ENCODE measurements around the gene SMARCAD1. TPM values are rescaled to one million over a fixed set of nuclear protein-coding genes. Genes with fewer than 3 reads are reported as not detected.

The SMARCAD1 gene
- total RNA-seq, 1 donor: 38.7 TPM

DNA sequence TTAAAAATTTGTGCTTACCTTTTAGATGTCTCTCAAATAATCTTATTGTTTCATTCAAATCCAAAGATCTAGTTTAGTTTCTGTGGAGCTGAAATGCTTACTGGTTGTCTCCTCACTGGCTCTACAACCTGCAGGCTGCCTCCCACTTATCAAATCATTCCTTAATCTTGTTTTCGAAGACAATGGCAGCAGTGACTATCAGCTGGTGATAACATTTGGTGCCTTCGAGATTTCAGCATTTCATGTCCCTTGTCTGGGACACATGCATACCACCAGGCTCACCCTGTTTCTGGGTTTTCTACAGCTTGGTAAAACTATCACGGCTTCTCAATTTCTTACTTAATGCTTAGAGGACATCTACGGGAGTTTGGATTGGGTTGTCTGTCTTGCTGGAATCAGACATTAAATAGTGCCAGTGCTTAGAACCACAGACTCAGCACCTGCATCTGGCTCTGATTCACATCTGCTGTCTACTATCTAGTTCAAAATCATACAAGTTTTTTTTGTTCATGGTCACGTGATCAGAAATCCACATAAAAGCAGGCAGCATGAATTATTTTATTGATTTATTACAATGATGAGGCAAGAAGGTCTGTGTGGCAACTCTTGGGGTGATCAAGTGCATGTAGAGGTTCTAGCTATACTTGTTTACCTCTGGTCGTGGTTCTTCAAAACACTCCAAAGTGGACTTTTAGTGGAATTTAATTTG lies 32.0 kb upstream of the SMARCAD1 start:
- H3K4me3 ChIP-seq (ENCODE audit: insufficient read depth, low read length): no peak overlapping the region
- no peak overlapping the region for H3K4me2 ChIP-seq (ENCODE audit: insufficient read depth, low read length)
- H2AFZ ChIP-seq (ENCODE audit: low read length): no peak overlapping the region
- no peaks in the 10 kb centered on the region for H3K27me3 ChIP-seq (ENCODE audit: insufficient read depth, low read length)
- TF ChIP-seq, protein P1, sequence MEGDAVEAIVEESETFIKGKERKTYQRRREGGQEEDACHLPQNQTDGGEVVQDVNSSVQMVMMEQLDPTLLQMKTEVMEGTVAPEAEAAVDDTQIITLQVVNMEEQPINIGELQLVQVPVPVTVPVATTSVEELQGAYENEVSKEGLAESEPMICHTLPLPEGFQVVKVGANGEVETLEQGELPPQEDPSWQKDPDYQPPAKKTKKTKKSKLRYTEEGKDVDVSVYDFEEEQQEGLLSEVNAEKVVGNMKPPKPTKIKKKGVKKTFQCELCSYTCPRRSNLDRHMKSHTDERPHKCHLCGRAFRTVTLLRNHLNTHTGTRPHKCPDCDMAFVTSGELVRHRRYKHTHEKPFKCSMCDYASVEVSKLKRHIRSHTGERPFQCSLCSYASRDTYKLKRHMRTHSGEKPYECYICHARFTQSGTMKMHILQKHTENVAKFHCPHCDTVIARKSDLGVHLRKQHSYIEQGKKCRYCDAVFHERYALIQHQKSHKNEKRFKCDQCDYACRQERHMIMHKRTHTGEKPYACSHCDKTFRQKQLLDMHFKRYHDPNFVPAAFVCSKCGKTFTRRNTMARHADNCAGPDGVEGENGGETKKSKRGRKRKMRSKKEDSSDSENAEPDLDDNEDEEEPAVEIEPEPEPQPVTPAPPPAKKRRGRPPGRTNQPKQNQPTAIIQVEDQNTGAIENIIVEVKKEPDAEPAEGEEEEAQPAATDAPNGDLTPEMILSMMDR (IDR thresholded peaks at IDR 0.05; ENCODE audit: extremely low read depth, low read depth, low read length): no peak
- no peaks in the 10 kb centered on the region for H3K9me3 ChIP-seq (ENCODE audit: low read depth, low read length)
- H3K36me3 ChIP-seq (ENCODE audit: insufficient read depth, low read length): no peaks in the 10 kb centered on the region
- no peaks in the 10 kb centered on the region for H3K79me2 ChIP-seq (ENCODE audit: insufficient read depth, low read length)
- H3K4me1 ChIP-seq (ENCODE audit: insufficient read depth, low read length): no peaks in the 10 kb centered on the region
- H3K27ac ChIP-seq (ENCODE audit: low read depth, low read length): no peak overlapping the region
- DNase-seq (ENCODE audit: insufficient read length, low spot score, missing footprints): no peak
- no peaks in the 10 kb centered on the region for H4K20me1 ChIP-seq (ENCODE audit: insufficient read depth, low read length)

DNA sequence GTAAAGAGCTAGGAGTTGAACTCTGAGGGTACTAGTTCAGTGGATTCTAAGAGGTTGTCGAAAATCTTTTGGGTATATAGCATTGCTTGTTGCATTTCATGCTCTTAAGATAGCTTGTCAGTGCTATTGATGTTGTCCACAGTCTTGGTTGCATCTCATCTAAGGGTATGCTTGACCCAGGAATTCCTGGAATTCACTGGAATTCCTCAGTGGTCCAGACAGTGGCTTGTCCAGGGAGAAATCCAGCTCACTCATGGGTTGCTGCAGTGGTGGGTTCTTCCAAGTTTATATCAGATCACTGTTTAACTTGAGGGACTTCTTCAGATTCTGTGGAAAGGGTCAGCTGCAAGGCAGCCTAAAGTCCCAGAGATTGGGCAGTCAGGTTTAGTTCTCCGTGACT lies 29.8 kb upstream of the SMARCAD1 start:
- H3K36me3 ChIP-seq (ENCODE audit: insufficient read depth, low read length): no peaks in the 10 kb centered on the region
- TF ChIP-seq, protein P1 (IDR thresholded peaks at IDR 0.05; ENCODE audit: extremely low read depth, low read depth, low read length): no peak
- H3K79me2 ChIP-seq (ENCODE audit: insufficient read depth, low read length): no peaks in the 10 kb centered on the region
- H3K27me3 ChIP-seq (ENCODE audit: insufficient read depth, low read length): no peaks in the 10 kb centered on the region
- H2AFZ ChIP-seq (ENCODE audit: low read length): no peak overlapping the region
- H3K9me3 ChIP-seq (ENCODE audit: low read depth, low read length): no peaks in the 10 kb centered on the region
- no peaks in the 10 kb centered on the region for H4K20me1 ChIP-seq (ENCODE audit: insufficient read depth, low read length)
- no peak for DNase-seq (ENCODE audit: insufficient read length, low spot score, missing footprints)
- no peak overlapping the region for H3K4me2 ChIP-seq (ENCODE audit: insufficient read depth, low read length)
- no peak overlapping the region for H3K4me3 ChIP-seq (ENCODE audit: insufficient read depth, low read length)
- no peak overlapping the region for H3K27ac ChIP-seq (ENCODE audit: low read depth, low read length)
- no peaks in the 10 kb centered on the region for H3K4me1 ChIP-seq (ENCODE audit: insufficient read depth, low read length)

DNA sequence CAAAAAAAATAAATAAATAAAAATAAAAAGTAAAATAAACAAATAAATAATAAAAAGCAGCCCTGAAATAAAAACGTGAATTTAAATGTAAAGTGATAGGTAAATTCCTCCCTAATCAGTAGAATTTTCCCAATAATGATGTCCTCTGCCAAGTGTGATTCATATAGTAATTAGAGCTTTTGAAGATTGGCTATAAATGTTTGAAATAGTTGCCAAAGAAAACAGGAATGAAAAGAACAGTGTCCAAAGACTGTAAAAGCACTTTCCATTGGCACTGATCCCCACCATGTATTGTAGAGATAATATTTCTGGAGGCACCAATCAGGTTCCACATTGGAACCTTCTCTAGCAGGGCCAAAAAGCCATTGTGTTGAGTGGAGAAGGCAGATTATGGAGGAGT lies 25.9 kb upstream of the SMARCAD1 start:
- H3K4me3 ChIP-seq (ENCODE audit: insufficient read depth, low read length): no peak overlapping the region
- H3K27me3 ChIP-seq (ENCODE audit: insufficient read depth, low read length): no peaks in the 10 kb centered on the region
- H2AFZ ChIP-seq (ENCODE audit: low read length): no peak overlapping the region
- TF ChIP-seq, protein P1 (IDR thresholded peaks at IDR 0.05; ENCODE audit: extremely low read depth, low read depth, low read length): no peak
- H3K36me3 ChIP-seq (ENCODE audit: insufficient read depth, low read length): no peaks in the 10 kb centered on the region
- DNase-seq (ENCODE audit: insufficient read length, low spot score, missing footprints): no peak
- H3K9me3 ChIP-seq (ENCODE audit: low read depth, low read length): no peaks in the 10 kb centered on the region
- no peaks in the 10 kb centered on the region for H3K4me1 ChIP-seq (ENCODE audit: insufficient read depth, low read length)
- no peak overlapping the region for H3K4me2 ChIP-seq (ENCODE audit: insufficient read depth, low read length)
- H3K79me2 ChIP-seq (ENCODE audit: insufficient read depth, low read length): no peaks in the 10 kb centered on the region
- no peak overlapping the region for H3K27ac ChIP-seq (ENCODE audit: low read depth, low read length)
- no peaks in the 10 kb centered on the region for H4K20me1 ChIP-seq (ENCODE audit: insufficient read depth, low read length)

DNA sequence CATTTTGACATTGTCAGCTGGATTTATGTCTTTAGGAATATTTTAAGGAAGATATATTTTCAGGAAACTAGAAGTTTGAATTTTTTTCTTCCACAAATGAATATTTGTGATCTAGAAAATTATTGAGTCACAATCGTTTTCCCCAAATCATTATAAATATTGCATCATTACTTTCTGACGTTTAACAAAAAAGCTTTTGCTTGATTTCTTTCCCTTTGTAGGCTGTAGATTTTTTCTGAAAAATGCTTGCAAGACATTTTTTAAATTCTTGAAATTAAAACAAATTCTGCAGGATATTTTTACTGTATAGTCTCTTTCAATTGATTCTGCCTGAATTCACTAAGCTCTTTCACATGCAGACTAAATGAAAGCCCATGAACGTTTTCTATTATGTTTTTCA lies 4.9 kb upstream of the SMARCAD1 start:
- Histone ChIP-seq H3K27ac (ENCODE audit: low read depth, low read length) (no peak overlapping the region), H4K20me1 (ENCODE audit: insufficient read depth, low read length) (no peaks in the 10 kb centered on the region), H3K4me1 (ENCODE audit: insufficient read depth, low read length) (peaks cover 6% of the 10 kb centered on the region), H2AFZ (ENCODE audit: low read length) (no peak overlapping the region), H3K4me3 (ENCODE audit: insufficient read depth, low read length) (no peak overlapping the region), H3K4me2 (ENCODE audit: insufficient read depth, low read length) (no peak overlapping the region), H3K9me3 (ENCODE audit: low read depth, low read length) (no peaks in the 10 kb centered on the region), H3K27me3 (ENCODE audit: insufficient read depth, low read length) (no peaks in the 10 kb centered on the region), H3K36me3 (ENCODE audit: insufficient read depth, low read length) (no peaks in the 10 kb centered on the region), H3K79me2 (ENCODE audit: insufficient read depth, low read length) (peaks cover 1% of the 10 kb centered on the region)
- DNase-seq (ENCODE audit: insufficient read length, low spot score, missing footprints): no peak
- TF ChIP-seq, protein P1 (IDR thresholded peaks at IDR 0.05; ENCODE audit: extremely low read depth, low read depth, low read length): no peak

All from osteoblast (primary cell).